ENCODE data around the gene SKI.

The SKI gene

DNA sequence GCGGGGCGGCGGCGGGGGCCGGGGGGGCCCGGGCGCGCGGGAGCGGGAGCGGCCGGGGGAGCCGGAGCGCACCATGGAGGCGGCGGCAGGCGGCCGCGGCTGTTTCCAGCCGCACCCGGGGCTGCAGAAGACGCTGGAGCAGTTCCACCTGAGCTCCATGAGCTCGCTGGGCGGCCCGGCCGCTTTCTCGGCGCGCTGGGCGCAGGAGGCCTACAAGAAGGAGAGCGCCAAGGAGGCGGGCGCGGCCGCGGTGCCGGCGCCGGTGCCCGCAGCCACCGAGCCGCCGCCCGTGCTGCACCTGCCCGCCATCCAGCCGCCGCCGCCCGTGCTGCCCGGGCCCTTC, 546 bp downstream of the SKI start:
- H3K36me3 Mint-ChIP-seq (ENCODE audit: low read depth) = peaks cover 37% of the 10 kb centered on the region
- H3K27me3 Mint-ChIP-seq = peaks cover 3% of the 10 kb centered on the region
- no peaks in the 10 kb centered on the region for H3K9me3 Mint-ChIP-seq
- H3K27ac Mint-ChIP-seq = peak overlapping the region; percentile 94
- H3K4me3 Mint-ChIP-seq = peak overlapping the region; percentile 98
- DNase-seq = no peak
- peaks cover 33% of the 10 kb centered on the region for H3K4me1 Mint-ChIP-seq (ENCODE audit: low read depth)

GRCh38 chr1:2229037-2229864, 1.1 kb downstream of the SKI start:
- peaks cover 38% of the 10 kb centered on the region for H3K36me3 Mint-ChIP-seq (ENCODE audit: low read depth)
- peak overlapping the region; percentile 98 for H3K4me3 Mint-ChIP-seq
- peaks cover 39% of the 10 kb centered on the region for H3K4me1 Mint-ChIP-seq (ENCODE audit: low read depth)
- H3K27ac Mint-ChIP-seq = peak overlapping the region; percentile 94
- no peaks in the 10 kb centered on the region for H3K9me3 Mint-ChIP-seq
- peaks cover 3% of the 10 kb centered on the region for H3K27me3 Mint-ChIP-seq
- DNase-seq = peak; percentile 76

GRCh38 chr1:2229911-2230731, 2.0 kb downstream of the SKI start:
- Mint-ChIP-seq H3K9me3 (no peaks in the 10 kb centered on the region), H3K27me3 (peaks cover 3% of the 10 kb centered on the region), H3K4me3 (peak overlapping the region; percentile 98), H3K4me1 (ENCODE audit: low read depth) (peaks cover 45% of the 10 kb centered on the region), H3K27ac (peak overlapping the region; percentile 94), H3K36me3 (ENCODE audit: low read depth) (peaks cover 42% of the 10 kb centered on the region)
- DNase-seq = peak; percentile 50

DNA sequence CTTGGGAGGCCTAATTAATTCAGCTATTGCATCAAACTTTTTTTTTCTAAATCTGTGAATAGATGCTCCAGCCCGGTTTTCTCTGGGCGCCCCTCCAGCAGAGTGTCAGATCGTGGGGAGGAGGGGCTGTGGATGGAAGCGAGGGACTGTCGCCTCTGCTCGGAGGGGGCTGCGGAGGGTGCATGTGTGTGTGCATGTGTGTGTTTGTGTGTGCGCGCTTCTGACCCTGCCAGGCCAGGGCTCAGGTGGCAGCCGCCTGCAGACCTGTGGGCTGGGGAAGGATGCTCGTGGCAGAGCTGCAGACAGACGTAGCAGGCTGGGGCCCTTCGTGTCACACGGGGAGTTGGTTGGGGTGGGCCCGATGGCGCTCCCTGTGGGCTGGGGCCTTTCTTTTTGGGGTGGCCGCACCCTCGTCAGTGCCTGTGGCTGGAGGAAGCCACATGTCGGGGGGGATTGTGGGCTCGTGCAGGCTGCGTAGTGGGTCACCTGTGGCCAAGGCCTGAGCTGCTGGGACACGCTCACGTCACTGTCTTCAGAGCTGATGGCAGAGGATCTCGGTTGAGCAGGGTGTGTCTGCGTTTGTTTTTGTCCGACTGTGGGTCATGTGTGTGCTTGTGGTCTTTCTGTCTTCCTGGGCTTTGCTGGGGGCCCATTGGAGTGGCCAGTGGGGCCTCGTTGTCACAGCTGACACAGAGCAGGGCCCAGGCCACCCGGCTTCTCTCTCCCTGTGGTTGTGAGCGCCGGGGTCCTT, 2.8 kb downstream of the SKI start:
- Mint-ChIP-seq H3K36me3 (ENCODE audit: low read depth) (peaks cover 48% of the 10 kb centered on the region), H3K27ac (peak overlapping the region; percentile 94), H3K9me3 (no peaks in the 10 kb centered on the region), H3K27me3 (peaks cover 3% of the 10 kb centered on the region), H3K4me3 (peak overlapping the region; percentile 98), H3K4me1 (ENCODE audit: low read depth) (peaks cover 53% of the 10 kb centered on the region)
- peak; percentile 64 for DNase-seq

DNA sequence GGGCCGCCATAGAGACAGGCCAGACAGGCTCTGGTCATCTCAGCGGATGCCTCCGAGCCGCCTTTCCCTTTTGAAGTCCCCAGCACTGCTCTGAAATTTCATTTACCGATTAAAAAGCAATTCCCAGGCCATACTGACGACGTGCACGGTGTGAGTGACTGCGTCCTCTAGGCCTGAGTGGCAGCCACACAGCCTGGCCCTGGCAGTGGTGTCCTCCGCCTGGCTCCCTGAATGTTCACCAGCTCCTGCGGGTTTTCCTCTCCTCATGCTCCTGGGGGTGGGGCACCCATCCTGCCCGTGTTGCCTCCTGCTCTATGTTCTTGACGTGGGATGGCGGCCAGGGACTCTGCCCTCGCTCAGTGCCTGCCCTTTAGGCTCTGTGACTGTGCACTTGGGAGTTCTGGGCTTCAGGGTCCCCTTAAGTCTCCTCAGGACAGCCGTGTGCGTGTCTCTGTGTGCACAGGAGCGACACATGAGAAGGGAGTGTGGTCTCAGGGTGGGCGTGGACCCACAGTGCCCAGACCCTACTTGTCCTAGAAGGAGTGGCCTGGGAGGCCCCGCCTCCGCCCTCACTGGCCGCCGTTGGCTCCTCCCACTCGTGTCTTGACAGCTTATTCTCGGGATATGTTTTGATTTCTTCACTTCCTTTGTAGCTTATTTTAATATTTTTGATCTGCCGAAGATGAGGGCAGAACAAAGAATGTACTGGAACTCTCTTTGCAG, 3.6 kb downstream of the SKI start:
- no peaks in the 10 kb centered on the region for H3K27me3 Mint-ChIP-seq
- DNase-seq = peak; percentile 78
- peak overlapping the region; percentile 98 for H3K4me3 Mint-ChIP-seq
- peak overlapping the region; percentile 94 for H3K27ac Mint-ChIP-seq
- peaks cover 59% of the 10 kb centered on the region for H3K4me1 Mint-ChIP-seq (ENCODE audit: low read depth)
- H3K9me3 Mint-ChIP-seq = no peaks in the 10 kb centered on the region
- peaks cover 52% of the 10 kb centered on the region for H3K36me3 Mint-ChIP-seq (ENCODE audit: low read depth)

GRCh38 chr1:2232255-2232915, 4.3 kb downstream of the SKI start:
- H3K27ac Mint-ChIP-seq = peak overlapping the region; percentile 94
- no peak for DNase-seq
- peaks cover 52% of the 10 kb centered on the region for H3K36me3 Mint-ChIP-seq (ENCODE audit: low read depth)
- H3K27me3 Mint-ChIP-seq = no peaks in the 10 kb centered on the region
- H3K9me3 Mint-ChIP-seq = no peaks in the 10 kb centered on the region
- peaks cover 66% of the 10 kb centered on the region for H3K4me1 Mint-ChIP-seq (ENCODE audit: low read depth)
- peak overlapping the region; percentile 98 for H3K4me3 Mint-ChIP-seq

GRCh38 chr1:2232916-2233438, 4.9 kb downstream of the SKI start:
- peak overlapping the region; percentile 98 for H3K4me3 Mint-ChIP-seq
- no peak for DNase-seq
- peaks cover 52% of the 10 kb centered on the region for H3K36me3 Mint-ChIP-seq (ENCODE audit: low read depth)
- peak overlapping the region; percentile 94 for H3K27ac Mint-ChIP-seq
- H3K4me1 Mint-ChIP-seq (ENCODE audit: low read depth) = peaks cover 71% of the 10 kb centered on the region
- no peaks in the 10 kb centered on the region for H3K9me3 Mint-ChIP-seq
- no peaks in the 10 kb centered on the region for H3K27me3 Mint-ChIP-seq

DNA sequence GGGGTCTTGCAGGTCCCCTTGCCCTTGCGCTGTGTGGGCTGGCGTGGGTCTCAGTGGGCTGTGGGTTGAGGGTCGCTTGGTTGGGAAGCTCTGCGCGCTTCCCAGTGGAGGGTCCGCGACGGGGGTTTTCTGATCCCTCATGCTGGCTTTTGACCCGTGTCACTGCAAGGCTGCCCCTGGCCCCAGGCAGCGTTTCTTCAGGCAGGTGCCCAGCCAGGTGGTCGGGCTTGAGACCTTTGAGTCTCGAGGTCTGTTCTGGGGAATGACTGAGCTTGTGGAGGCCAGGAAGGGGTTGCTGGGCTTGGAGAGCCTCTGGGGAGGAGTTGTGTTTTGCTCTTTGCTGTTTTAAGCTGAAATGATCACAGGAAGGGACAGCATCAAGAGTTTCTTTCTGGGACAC, 5.3 kb downstream of the SKI start:
- peaks cover 75% of the 10 kb centered on the region for H3K4me1 Mint-ChIP-seq (ENCODE audit: low read depth)
- no peaks in the 10 kb centered on the region for H3K27me3 Mint-ChIP-seq
- peak overlapping the region; percentile 94 for H3K27ac Mint-ChIP-seq
- H3K36me3 Mint-ChIP-seq (ENCODE audit: low read depth) = peaks cover 52% of the 10 kb centered on the region
- DNase-seq = no peak
- H3K9me3 Mint-ChIP-seq = no peaks in the 10 kb centered on the region
- peak overlapping the region; percentile 98 for H3K4me3 Mint-ChIP-seq

DNA sequence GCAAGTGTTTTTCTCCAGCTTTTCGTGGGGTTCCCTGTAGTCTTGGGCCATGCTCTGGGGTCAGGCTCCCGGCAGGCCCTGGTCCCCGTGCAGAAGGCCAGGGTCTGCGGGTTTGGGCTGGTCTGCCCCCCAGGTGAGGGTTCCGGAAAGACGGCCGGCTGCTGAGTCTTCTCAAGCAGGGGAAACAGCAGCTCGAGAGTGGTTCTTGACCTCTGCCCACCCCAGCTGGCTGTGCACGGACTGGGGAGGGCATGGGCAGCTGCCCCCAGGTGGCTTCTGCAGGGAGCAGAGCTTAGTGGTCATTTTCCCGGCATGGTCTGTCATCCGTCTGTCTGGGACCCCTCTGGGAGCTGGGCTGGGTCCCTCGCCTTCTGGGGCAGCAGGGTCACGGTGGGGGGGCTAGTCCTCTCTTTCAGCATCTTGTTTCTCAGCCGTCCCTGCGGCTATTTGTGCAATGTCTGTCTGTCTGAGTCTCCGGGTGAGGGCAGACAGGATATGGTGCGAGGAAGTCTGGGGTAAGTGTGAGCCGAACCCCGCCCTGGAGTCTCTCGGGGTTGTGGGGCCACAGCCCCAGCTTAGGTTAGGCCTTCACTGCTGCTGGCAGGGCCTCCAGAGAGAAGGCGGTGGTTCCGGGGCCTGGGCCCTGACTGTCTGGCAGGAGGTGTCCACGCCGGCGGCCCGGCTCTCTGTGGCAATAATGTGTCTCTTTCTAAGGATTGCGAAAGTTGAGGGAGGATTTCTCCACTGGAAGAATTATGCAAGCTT, 6.1 kb downstream of the SKI start:
- H3K9me3 Mint-ChIP-seq = no peaks in the 10 kb centered on the region
- peak overlapping the region; percentile 98 for H3K4me3 Mint-ChIP-seq
- H3K27ac Mint-ChIP-seq = peak overlapping the region; percentile 94
- peaks cover 82% of the 10 kb centered on the region for H3K4me1 Mint-ChIP-seq (ENCODE audit: low read depth)
- H3K36me3 Mint-ChIP-seq (ENCODE audit: low read depth) = peaks cover 52% of the 10 kb centered on the region
- H3K27me3 Mint-ChIP-seq = no peaks in the 10 kb centered on the region
- peak; percentile 66 for DNase-seq

GRCh38 chr1:2234762-2235113, 6.6 kb downstream of the SKI start:
- Mint-ChIP-seq H3K4me1 (ENCODE audit: low read depth) (peaks cover 87% of the 10 kb centered on the region), H3K9me3 (no peaks in the 10 kb centered on the region), H3K27me3 (no peaks in the 10 kb centered on the region), H3K4me3 (peak overlapping the region; percentile 98), H3K36me3 (ENCODE audit: low read depth) (peaks cover 51% of the 10 kb centered on the region), H3K27ac (peak overlapping the region; percentile 94)
- DNase-seq = no peak

DNA sequence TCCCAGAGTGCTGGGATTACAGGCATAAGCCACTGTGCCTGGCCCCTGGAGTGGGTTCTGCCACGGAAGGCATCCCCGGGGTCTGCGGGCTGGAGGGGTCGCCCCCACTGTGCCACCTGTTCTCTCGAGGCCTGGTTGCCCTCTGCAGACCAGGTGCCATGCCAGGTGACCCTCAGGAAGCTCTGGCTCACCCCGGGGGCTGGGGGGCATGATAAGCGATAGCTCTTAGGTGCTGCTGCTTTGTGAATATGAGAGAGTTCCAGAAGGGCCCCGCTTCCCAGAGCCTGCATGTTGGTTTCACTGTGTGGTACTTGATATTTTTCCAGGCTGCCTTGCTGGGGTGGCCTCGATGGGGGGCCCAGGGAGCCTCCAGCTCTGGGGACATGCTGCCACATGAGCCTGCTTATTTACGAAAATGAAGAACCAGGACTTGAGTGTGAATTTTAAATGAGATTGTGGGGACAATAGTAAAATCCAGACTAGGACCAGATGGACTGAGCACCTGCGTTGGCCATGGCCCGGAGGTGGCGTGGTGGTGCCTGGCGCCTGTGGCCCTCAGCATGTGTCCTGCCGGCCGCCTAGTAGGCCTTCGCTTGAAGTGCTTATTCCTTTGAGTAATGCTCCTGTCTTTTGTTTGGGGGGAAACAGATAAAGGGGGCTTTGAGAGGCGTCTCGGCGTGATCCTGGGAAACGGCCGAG, 7.3 kb downstream of the SKI start:
- Mint-ChIP-seq H3K27me3 (no peaks in the 10 kb centered on the region), H3K9me3 (no peaks in the 10 kb centered on the region), H3K36me3 (ENCODE audit: low read depth) (peaks cover 49% of the 10 kb centered on the region), H3K4me3 (peak overlapping the region; percentile 21), H3K4me1 (ENCODE audit: low read depth) (peaks cover 94% of the 10 kb centered on the region), H3K27ac (peak overlapping the region; percentile 94)
- DNase-seq = no peak
